Activated CD4-positive, alpha-beta T cell treated with anti-CD3 and anti-CD28 coated beads, Interleukin-2, Interleukin-6, amounts not matched to agents 100 ng/mL and 50 ng/mL, durations not matched to agents 16 hours and 8 hours (primary cell): ENCODE measurements around the gene PTH2.

Source experiments
- DNase-seq: peaks from one replicate; pipeline ENCODE4 v3.0.0-alpha.2; 2020

PTH2 gene

DNA sequence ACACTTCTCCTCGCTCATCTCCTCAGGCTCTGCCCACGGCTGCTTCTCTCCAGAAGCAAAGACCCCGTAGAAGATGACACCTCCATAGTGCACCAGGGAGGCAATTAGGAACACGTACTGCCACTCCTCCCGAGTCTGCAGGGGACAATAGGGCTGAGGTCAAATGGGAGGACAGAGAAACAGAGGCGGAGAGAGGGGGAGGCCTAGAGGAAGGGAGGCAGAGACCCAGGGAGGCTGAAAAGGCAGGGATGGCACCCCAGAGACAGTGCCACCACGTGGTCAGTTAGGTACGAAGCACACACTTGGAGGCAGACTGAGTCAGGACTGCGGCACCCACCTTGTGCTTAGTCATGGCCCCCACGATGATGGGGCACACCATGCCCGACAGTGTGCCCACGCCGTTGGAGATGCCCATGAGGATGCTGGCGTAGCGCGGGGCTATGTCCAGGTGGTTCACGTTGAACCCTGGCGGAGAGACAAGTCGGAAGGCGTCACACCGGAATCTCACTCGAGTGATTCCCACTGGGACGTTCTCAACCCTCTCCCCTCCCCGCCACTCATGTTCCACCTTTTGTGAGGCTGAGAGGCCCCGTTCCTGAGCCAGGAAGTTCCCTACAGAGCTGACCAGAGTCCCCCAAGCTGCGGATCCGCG, 7.6 kb upstream of the PTH2 start:
- peak; percentile 32 for DNase-seq

- DNase-seq, result no peak
Observed at GRCh38 chr19:49430172-49430677, 7.0 kb upstream of the PTH2 start.

DNA sequence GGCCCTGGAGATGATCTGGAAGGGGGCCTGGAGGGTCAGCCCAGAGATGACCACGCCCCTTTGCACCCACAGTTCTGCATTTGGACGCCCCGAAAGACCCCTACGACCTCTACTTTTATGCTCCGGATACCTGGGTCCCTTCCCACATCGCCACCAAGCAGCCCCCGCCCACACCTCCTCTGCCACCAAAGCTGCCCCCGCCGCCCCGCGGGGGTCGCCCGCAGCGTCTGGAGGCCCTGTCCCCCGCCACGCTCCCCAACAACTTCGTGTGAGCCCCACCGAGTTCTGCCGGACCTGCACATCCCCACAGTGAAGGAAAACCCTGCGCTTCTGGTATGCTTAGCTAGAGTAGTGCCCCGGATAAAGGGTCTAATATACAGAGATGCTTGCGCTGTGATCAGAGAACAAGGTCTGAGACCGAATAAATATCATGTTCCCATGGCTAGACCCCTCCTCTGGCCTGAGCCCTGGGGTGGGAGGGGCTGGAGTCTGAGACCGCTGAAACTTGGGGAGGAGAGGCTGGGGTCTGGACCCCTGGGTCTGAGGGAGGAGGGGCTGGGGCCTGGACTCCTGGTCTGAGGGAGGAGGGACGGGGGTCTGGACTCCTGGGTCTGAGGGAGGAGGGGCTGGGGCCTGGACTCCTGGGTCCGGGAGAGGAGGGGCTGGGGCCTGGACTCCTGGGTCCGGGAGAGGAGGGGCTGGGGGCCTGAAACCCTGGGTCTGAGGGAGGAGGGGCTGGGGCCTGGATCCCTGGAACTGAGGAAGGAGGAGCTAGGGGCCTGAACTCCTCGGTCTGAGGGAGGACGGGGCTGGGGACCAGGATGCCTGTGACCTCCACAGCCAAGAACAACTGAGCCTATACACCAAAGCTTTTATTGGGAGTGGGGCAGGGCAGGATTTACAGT, 5.6 kb upstream of the PTH2 start:
- no peak for DNase-seq

DNA sequence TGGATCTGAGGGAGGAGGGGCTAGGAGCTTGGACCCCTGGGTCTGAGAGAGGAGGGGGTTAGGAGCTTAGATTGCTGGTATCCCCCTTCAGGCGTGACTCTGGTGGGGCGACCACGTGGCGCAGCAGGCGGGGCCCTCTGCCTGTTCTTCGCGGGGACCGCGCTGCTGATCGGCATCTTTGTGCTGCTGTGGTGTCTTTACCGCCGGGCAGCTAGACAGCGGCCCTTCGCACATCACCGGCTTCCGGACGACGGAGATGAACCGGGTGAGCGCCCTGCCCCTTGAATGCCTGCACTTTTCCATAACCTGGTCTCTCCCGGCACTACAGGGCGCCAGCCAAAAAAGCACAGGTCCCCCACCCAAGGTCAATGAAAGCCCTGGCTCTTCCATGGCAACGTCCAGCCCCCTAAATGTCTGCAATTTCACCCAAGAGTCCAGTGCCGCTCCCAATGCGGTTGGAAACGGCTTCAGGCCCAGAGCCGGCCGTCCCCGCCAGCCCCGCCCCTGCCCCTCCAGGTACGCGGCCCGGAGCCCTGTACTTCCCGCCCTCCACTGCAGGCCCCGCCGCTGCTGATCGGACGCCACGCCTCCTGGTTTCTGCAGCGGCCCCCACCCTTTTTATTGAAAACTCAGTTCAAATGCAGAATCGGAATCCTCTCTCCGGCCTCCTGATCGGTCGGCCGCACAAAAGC, 4.8 kb upstream of the PTH2 start:
- DNase-seq, result peak; percentile 31

- no peak for DNase-seq
Observed at GRCh38 chr19:49427339-49427738, 4.1 kb upstream of the PTH2 start.

DNA sequence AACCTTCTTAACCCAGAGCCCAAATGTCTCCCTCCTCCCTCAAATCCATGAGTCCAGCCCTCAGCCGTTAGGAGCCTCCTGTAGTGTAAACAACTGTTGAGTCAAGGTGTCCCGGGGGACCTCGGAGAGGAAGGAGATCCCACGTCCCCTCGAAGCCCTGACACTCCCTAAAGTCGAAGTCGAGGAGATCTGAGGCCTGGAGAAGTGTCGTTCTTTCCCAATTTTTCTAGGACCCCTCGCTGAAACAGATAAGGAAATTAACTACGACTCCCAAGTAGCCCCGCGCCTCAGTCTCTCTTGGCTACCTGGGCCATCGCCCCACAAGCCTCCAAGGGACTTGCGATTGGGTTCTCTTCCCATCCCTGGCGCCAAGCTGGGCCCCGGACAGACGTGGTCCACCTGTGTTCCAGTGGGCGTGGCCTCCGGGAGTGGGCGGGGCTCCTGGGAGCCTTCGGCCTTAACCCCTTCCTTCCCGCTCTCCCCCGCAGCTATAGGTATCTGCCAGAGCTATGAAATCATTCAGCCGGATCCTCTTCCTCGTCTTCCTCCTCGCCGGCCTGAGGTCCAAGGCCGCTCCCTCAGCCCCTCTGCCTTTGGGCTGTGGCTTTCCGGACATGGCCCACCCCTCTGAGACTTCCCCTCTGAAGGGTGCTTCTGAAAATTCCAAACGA, 2.8 kb upstream of the PTH2 start:
- DNase-seq, result peak; percentile 39

- no peak for DNase-seq
Observed at GRCh38 chr19:49425178-49425577, 1.9 kb upstream of the PTH2 start, which contains the start of gene GFY. TSS of gene GFY (plus strand) at chr19:49425388. CDS start at chr19:49426431, 1,043 bp downstream.

DNA sequence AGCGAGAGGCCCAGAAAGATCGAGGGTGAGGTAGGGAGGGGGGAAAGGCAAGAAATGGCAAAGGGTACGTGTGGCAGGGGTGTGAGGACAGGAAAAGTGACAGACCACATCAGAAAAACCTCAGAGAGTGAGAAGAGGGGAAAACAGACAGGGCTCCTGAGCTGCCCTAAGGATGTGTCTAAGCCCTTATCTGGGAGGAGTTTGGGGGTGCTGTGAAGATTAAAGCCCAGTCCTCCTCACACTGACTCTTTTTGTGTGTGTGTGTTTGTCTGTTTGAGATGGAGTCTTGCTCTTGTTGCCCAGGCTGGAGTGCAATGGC, 703 bp upstream of the PTH2 start:
- no peak for DNase-seq

DNA sequence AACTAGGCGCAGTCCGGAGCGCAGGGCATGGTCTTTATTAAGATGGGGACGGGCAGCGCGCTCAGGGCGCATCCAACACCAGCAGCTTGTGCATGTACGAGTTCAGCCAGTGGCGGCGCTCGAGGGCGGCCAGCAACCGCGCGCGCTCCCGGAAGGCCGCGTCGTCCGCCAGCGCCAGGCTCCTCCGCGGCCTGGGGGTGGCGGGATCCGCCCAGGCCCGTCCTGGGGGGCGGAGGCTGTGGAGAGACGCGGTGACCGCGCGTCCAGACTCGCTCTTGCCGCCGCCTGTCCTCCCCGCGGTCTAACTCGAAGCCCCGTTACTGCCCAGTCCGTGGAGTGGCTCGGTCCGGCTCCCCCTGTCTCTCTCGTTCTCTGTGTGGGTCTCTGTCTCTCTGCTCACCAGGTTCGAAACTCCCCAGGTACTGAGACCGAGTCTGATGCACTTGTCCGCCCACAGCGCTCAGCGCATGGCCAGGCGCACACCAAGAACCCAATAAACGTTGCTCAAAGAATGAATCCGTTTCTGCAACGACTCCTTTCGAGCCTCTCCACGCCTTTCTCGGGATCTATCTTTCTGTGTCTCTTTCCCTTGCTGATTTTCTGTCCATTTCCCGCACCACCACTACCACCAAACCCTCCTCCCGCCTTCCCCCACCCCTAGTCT, 702 bp downstream of the PTH2 start:
- DNase-seq, result peak; percentile 58

DNA sequence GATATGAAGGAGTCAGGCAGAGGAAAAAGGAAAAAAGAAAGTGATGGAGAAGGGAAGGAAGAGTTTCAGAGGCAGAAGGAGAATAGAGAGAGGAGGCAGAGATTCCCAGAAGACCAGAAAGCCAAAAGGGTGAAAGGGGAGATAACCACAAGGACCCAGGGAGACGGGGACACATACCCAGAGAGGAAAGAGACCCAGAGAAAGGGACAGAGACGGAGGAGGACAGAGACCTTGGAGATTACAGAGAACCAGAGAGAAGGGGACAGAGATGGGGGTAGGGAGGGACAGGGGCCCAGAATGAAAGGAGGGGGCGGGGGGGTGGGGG, 1.4 kb downstream of the PTH2 start:
- DNase-seq, result no peak

DNA sequence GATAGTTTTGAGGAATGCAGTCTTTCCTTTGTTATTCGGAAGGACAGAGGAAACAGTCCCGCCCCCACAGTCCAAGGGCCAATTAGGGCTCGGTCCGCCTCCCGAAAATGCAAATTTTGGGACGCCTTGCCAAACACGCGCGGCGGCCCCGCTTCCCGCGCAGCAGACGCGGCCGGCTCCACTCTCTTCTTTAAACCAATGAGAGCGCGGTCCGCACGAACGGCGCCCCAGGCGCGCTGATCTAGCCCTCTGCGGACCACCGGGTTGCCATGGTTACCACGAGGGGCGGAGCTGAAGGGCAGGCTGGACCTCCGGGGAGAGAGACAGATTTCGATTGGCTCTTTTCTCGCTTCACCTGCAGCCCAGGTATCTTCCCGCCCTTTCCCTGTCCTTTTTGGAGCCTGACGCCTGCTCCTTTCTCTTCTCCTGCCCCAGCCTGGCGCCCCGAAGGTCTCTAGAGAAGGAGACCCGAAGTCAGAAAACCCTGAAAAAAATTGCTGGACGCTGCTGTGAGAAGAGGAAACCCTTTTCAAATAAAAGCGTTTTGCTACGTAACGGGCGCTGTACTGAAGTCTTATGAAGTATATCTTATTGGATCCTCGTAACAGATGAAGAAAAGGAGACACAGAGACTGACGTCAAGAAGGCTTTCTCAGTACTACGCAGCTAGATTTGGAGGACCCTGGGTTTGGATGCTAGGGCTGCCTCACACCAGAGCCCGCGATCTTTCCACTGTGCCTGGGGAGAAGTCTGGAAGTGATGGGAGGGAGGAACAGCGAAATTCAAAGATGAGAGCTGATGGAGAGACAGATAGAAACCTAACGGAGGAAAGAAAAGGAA, 2.0 kb downstream of the PTH2 start:
- DNase-seq, result peak; percentile 43

DNA sequence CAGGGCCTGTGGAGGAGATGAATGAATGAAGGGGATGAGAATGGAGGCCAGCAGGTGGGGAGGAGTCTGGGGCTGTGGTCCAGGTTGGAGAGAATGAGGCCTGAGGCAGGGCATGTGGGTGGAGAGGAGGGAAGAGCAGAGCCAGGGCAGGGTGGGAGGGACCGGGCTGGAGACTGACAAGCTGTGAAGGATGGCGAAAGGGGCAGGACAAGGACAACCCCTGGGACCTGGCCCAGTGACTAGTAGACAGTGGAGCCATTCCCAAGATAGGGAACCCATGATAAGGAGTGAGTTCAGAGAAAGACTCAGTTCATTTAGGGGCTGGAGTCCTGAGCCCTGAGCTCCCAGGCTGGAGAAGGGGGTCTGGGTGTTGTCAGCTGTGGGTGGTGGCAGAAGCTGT, 3.0 kb downstream of the PTH2 start:
- no peak for DNase-seq

- DNase-seq, result no peak
Observed at GRCh38 chr19:49419173-49419572, 4.1 kb downstream of the PTH2 start.

DNA sequence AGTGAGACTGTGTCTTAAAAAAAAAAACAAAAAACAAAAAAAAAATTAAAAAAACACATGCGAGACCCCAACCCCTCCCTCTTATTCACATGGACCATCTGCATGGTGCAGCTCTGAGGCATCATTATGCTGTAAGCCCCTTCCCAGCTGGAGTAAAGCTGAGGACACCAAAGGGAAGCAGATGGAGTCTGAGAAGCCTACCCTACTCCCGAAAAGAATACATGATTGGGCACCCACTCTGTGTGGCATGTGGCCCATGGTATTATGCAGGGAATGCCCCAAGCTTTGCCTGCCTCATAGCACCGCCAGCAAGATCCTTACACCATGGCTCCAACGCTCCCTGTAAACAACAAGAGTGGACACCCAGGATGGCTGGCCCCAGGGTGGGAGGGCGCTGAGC, 4.7 kb downstream of the PTH2 start:
- DNase-seq, result no peak

DNA sequence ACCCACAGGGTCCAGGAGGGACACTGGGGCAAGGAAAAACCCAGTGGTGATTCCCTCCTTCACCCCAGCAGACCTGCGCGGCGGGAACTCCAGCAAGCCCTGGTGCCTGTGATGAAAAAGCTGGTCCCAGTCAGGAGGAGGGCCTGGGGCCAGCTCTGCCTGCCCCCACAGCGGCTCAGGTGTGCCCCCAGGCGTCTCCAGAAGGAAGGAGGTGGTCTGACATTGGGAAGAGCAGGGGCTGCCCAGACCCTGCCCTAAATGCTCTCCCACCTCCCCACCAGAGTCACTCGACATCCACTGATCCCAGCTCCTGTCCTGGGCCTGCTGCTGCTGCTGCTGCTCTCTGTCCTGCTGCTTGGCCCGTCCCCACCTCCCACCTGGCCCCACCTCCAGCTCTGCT, 6.2 kb downstream of the PTH2 start:
- no peak for DNase-seq

DNA sequence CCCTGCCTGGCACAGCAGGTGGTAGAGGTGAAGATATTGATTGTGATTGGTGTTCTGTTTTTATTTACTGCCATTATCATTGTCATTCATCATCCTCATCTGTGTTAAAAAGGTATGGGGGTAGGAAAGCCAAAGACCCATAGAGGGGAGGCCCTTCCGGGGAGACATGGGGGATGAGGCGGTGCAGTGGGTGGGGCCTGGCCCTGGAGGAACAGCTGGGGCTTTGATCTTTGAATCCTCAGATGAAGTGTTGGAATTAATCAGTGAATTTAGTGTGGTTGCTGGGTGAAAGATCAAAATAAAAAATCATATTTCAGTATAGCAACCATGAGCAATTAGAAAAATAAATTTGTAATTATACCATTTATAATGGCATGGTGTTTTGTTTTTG, 7.4 kb downstream of the PTH2 start:
- no peak for DNase-seq

DNA sequence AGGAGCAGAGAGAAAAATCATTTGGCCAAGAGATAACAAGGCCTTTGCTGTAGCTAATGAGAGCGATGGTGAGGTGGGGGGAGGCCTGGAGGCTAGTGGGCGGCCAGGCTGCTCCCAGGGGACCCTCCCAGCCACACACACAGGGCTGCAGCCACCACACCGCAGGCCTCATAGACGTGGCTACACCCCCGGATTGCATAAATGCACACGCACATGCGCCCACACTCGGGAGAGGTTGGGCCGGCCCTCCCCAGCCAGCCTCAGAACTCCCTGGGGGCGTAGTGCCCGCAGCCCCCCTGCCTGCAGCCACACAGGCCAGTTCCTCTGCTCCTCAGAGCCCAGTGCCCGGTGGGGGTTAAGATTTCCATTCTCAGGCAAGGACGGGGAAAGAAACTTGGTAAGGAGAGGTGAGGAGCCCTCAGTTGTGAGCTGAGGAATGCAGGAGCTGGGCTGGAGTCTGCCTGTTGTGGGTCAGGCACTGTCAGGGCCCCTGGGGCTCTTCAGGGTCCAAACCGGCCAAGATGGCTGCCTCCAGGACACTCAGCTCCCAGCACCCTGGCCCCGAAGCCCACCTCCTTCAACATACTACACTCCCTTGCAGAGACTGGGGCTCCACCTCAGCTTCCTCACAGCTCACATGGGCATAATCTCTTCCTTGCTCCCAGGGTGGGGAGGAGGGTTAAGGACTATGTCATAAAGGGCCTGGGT, 8.0 kb downstream of the PTH2 start:
- no peak for DNase-seq

DNA sequence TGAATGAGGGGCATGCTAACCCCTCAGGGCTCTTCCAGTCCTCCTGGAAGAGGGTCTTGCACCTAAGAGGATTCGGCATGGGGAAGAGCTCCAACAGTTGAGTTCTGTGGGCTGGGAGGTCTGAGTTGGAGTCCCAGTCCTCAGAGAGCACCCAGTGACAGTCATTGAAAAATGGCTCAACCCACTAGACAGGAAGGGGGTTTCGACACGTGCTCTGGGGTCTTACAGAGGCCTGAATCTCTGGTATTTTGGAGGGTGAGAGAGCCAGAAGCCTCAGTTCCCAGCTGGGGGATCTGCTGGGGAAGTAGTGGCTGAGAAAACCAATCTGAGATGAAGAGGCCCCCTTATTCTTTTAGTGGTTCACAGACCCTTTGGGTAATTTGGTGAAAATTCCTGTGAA, 9.0 kb downstream of the PTH2 start:
- DNase-seq, result no peak

DNA sequence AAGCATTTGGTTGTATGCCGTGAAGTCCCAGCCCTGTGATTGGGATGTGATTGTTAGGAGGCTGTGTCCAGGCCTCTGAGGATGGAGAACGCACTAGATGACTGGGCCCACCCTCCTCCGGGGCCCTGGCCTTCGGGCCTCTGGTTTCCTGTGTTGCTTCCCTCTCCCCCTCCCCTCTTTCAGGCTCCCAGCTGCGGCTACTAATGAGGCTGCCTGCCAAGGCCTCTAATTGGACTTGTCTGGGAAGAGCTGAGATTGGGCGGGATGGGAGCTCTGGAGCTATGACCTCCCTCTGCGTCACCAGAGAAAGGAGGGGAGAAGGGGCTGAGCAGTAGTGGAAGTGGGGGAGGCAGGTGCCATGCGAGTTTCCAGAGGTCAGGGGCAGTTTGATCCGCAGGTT, 9.9 kb downstream of the PTH2 start:
- no peak for DNase-seq

GRCh38 chr19:49411681-49412326, 11.4 kb downstream of the PTH2 start:
- no peak for DNase-seq
